Calu3 (cell line): ENCODE measurements around the gene ZBTB22. TPM values are rescaled to one million over a fixed set of nuclear protein-coding genes. Genes with fewer than 3 reads are reported as not detected.
A peak's percentile ranks its signal among the peaks of the same experiment; 100 is the strongest.

Source experiments
- BruUV-seq: library from RNA; stranded (reverse); fragments of 400-500 nt; replicated peaks from 2 replicates; lab custom pipeline; 2021; lab: Mats Ljungman, UMichigan
- CTCF ChIA-PET: fragments of 300-600 bp; sonication (Branson Sonifier 250); formaldehyde crosslinking; loops from one replicate; lab custom pipeline; 2022; ENCODE audit warnings: antibody characterized with exemption; lab: Charles Lee
- DNase-seq: peaks from one replicate; pipeline ENCODE4 v3.0.0; 2022
- H3K27ac Mint-ChIP-seq: one replicate; pipeline ENCODE4 v1.8.0; 2022; ENCODE audit warnings: mixed read lengths; ENCODE audit not compliant: unreplicated experiment
- H3K27me3 Mint-ChIP-seq: one replicate; pipeline ENCODE4 v1.8.0; 2022; ENCODE audit warnings: mixed read lengths; ENCODE audit not compliant: unreplicated experiment
- H3K36me3 Mint-ChIP-seq: one replicate; pipeline ENCODE4 v1.8.0; 2022; ENCODE audit warnings: mild to moderate bottlenecking, moderate library complexity, mixed read lengths; ENCODE audit not compliant: insufficient read depth, unreplicated experiment
- H3K4me1 Mint-ChIP-seq: one replicate; pipeline ENCODE4 v1.8.0; 2022; ENCODE audit warnings: mild to moderate bottlenecking, low read depth, mixed read lengths; ENCODE audit not compliant: unreplicated experiment
- H3K4me3 Mint-ChIP-seq: one replicate; pipeline ENCODE4 v1.8.0; 2022; ENCODE audit warnings: mild to moderate bottlenecking, low read depth, moderate library complexity, mixed read lengths; ENCODE audit not compliant: unreplicated experiment
- H3K9me3 Mint-ChIP-seq: one replicate; pipeline ENCODE4 v1.8.0; 2022; ENCODE audit warnings: low read depth, mixed read lengths; ENCODE audit not compliant: unreplicated experiment
- intact Hi-C: fragments of 100-400 bp; cut with micrococcal nuclease; formaldehyde crosslinking; loops from one replicate; pipeline ENCODE4 v1.10.0; 2022; ENCODE audit not compliant: unreplicated experiment
- total RNA-seq: library from RNA; stranded (reverse); gene quantifications from 2 replicates; pipeline ENCODE4 v1.2.3, GENCODE V29; 2022
- TF ChIP-seq, protein P1 (sequence below): fragments of 200-600 bp; IDR thresholded peaks from one replicate; pipeline ENCODE4 v1.8.0; 2022; ENCODE audit warnings: antibody characterized with exemption; ENCODE audit not compliant: unreplicated experiment

ZBTB22 gene
- total RNA-seq, 1 experiment from 2014 or later = 22.6 TPM

DNA sequence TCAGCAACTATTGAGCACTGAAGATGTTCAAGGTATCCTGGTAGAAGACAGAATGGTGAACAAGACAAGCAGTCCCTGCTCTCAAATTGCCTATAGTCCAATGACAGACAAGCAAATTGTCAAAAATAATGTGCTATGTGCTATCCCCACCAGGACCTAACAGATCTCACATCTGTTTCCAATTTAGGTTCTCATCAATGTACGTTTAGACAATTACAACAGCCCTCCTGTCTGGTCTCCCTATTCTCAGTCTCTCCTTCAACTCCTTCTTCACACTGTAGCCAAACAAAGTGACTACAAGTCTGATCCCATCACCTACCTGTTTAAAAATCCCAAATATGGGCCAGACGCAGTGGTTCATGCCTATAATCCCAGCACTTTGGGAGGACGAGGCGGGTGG, 11.2 kb downstream of the ZBTB22 start:
- CTCF ChIA-PET = interaction anchor here (0.7 kb wide), 1 partner anchor 32 kb away, joined by 5 read pairs; no protein-coding TSS in a partner anchor
- no TSS peak for BruUV-seq
- no peak overlapping the region for H3K4me3 Mint-ChIP-seq
- H3K4me1 Mint-ChIP-seq = peaks cover 7% of the 10 kb centered on the region
- DNase-seq = no peak
- no peaks in the 10 kb centered on the region for H3K9me3 Mint-ChIP-seq
- no peaks in the 10 kb centered on the region for H3K27me3 Mint-ChIP-seq
- H3K27ac Mint-ChIP-seq = peak overlapping the region; percentile 48
- peaks cover 79% of the 10 kb centered on the region for H3K36me3 Mint-ChIP-seq
- intact Hi-C loops = no loop called here
- TF ChIP-seq, protein P1, sequence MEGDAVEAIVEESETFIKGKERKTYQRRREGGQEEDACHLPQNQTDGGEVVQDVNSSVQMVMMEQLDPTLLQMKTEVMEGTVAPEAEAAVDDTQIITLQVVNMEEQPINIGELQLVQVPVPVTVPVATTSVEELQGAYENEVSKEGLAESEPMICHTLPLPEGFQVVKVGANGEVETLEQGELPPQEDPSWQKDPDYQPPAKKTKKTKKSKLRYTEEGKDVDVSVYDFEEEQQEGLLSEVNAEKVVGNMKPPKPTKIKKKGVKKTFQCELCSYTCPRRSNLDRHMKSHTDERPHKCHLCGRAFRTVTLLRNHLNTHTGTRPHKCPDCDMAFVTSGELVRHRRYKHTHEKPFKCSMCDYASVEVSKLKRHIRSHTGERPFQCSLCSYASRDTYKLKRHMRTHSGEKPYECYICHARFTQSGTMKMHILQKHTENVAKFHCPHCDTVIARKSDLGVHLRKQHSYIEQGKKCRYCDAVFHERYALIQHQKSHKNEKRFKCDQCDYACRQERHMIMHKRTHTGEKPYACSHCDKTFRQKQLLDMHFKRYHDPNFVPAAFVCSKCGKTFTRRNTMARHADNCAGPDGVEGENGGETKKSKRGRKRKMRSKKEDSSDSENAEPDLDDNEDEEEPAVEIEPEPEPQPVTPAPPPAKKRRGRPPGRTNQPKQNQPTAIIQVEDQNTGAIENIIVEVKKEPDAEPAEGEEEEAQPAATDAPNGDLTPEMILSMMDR = no peak

DNA sequence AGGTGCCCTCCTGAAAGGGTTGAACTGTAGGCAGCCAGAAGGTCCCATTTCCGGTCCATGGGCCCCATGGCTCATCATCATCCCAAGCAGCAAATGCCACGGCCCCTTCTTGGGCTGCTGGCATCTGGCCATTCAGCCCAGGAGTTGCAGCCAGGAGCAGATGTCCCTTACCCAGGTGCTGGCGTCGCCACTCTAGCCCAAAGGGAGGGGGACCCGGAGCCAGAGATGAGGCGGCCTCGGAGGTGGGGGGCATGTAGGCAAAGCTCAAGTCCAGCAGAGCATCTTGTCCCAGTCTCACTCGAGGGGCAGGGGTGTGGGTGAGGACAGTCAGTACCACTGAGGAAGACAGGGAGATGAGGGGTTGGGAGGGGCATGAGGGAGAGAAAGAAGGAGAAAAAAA, 12.5 kb downstream of the ZBTB22 start:
- no TSS peak for BruUV-seq
- Mint-ChIP-seq H3K27me3 (no peaks in the 10 kb centered on the region), H3K4me3 (no peak overlapping the region), H3K4me1 (peaks cover 9% of the 10 kb centered on the region), H3K27ac (no peak overlapping the region), H3K36me3 (peaks cover 79% of the 10 kb centered on the region), H3K9me3 (no peaks in the 10 kb centered on the region)
- no peak for DNase-seq
- CTCF ChIA-PET = no interaction called here
- TF ChIP-seq, protein P1 = no peak
- intact Hi-C loops = no loop called here

DNA sequence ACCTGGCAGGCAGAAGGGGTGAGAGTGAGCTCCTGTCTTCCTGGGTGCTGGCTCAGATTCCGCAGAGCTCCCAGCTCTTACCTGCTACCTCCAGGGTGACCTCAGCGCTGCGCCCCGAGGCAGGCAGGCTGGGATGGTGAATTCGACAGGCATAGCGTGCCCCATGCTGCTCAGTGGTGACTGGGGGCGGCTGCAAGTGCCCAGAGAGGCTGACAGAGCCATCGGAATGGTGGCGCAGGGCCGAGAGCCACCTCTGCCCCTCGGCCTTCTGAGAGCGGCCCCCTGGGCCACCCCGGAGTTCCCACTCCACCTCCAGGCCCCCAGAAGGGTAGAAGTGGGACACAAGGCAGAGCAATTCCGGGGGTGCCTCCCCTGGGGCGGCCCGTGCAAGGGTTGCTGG, 13.3 kb downstream of the ZBTB22 start:
- no peaks in the 10 kb centered on the region for H3K9me3 Mint-ChIP-seq

DNA sequence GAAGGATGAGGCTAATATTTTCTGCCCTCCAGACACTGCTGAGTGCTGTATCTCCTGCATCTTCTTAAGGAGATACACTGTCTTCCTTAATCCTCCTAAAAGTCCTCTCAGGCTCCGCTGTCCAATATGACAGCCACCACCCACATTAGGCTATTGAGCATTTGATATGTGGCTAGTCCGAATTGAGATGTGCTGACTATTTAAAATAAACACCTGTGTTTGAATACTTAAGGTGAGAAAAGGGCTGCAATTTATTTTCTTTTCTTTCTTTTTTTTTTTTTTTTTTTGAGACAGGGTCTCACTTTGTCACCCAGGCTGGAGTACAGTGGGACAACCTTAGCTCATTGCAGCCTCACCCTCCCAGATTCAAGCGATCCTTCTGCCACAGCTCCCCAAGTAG, 15.7 kb downstream of the ZBTB22 start:
- no peaks in the 10 kb centered on the region for H3K9me3 Mint-ChIP-seq
- intact Hi-C loops = no loop called here
- H3K27ac Mint-ChIP-seq = no peak overlapping the region
- DNase-seq = no peak
- BruUV-seq = no TSS peak
- peaks cover 24% of the 10 kb centered on the region for H3K4me1 Mint-ChIP-seq
- H3K36me3 Mint-ChIP-seq = peaks cover 82% of the 10 kb centered on the region
- TF ChIP-seq, protein P1 = no peak
- CTCF ChIA-PET = interaction anchor here (0.7 kb wide), 2 partner anchors 13 to 260 kb away, joined by 4 to 5 read pairs; partner anchors contain the start of gene WDR46
- no peaks in the 10 kb centered on the region for H3K27me3 Mint-ChIP-seq
- no peak overlapping the region for H3K4me3 Mint-ChIP-seq

More for the DNA sequence above, 13.3 kb downstream of the ZBTB22 start:
- CTCF ChIA-PET = no interaction called here
- no TSS peak for BruUV-seq
- no peaks in the 10 kb centered on the region for H3K27me3 Mint-ChIP-seq
- peaks cover 79% of the 10 kb centered on the region for H3K36me3 Mint-ChIP-seq
- H3K4me1 Mint-ChIP-seq = peaks cover 16% of the 10 kb centered on the region
- DNase-seq = no peak
- H3K27ac Mint-ChIP-seq = no peak overlapping the region
- intact Hi-C loops = no loop called here
- TF ChIP-seq, protein P1 = no peak
- H3K4me3 Mint-ChIP-seq = no peak overlapping the region
